Neural cell (in vitro differentiated cells): ENCODE results near the gene ORC6. TPM values are rescaled to one million over a fixed set of nuclear protein-coding genes. Genes with fewer than 3 reads are reported as not detected.

Source experiments
- H2AFZ ChIP-seq: fragments of 200-600, 300-800 bp; sonication (generic), shearing (Covaris generic); 2 replicates; pipeline ENCODE4 v1.6.0; 2014; ENCODE audit warnings: low read depth, mild to moderate bottlenecking, antibody characterized with exemption, low read length, moderate library complexity
- H3F3A ChIP-seq: fragments of 200-600 bp; shearing (Covaris generic); 2 replicates; pipeline ENCODE4 v1.6.1; 2016; ENCODE audit warnings: mild to moderate bottlenecking, moderate library complexity, mixed read lengths, antibody characterized with exemption, low read length; ENCODE audit not compliant: insufficient read depth, poor library complexity, severe bottlenecking
- H3K27ac ChIP-seq: fragments of 200-600, 300-800 bp; sonication (generic), shearing (Covaris generic); 2 replicates; pipeline ENCODE4 v1.5.1; 2014; ENCODE audit warnings: mild to moderate bottlenecking, low read length, moderate library complexity
- H3K27me3 ChIP-seq: fragments of 300-800, 200-600 bp; sonication (generic), shearing (Covaris generic); 2 replicates; pipeline ENCODE4 v1.6.0; 2014; ENCODE audit warnings: mild to moderate bottlenecking, low read depth, low read length, moderate library complexity; ENCODE audit not compliant: insufficient read depth
- H3K36me3 ChIP-seq: fragments of 300-800, 200-600 bp; sonication (generic), shearing (Covaris generic); 2 replicates; pipeline ENCODE4 v1.5.1; 2014; ENCODE audit warnings: mild to moderate bottlenecking, antibody characterized with exemption, low read length, moderate library complexity; ENCODE audit not compliant: insufficient read depth
- H3K4me2 ChIP-seq: fragments of 300-800, 200-600 bp; sonication (generic), shearing (Covaris generic); 2 replicates; pipeline ENCODE4 v1.6.0; 2014; ENCODE audit warnings: mild to moderate bottlenecking, low read length
- H3K4me3 ChIP-seq: fragments of 300-800, 200-600 bp; sonication (generic), shearing (Covaris generic); 2 replicates; pipeline ENCODE4 v1.5.1; 2014; ENCODE audit warnings: mild to moderate bottlenecking, low read length, moderate library complexity
- H3K79me2 ChIP-seq: fragments of 200-600 bp; shearing (Covaris generic); replicated peaks from 2 replicates; pipeline ENCODE4 v1.6.0; 2014; ENCODE audit warnings: mild to moderate bottlenecking, low read length, moderate library complexity; ENCODE audit not compliant: insufficient read depth
- H3K9ac ChIP-seq: fragments of 300-800, 200-600 bp; sonication (generic), shearing (Covaris generic); 2 replicates; pipeline ENCODE4 v1.6.1; 2016; ENCODE audit warnings: mild to moderate bottlenecking, low read length, mixed read lengths
- H3K9me2 ChIP-seq: fragments of 200-600 bp; shearing (Covaris generic); 2 replicates; pipeline ENCODE4 v1.6.1; 2016; ENCODE audit warnings: mild to moderate bottlenecking, low read length, mixed read lengths; ENCODE audit not compliant: insufficient read depth
- H3K9me3 ChIP-seq: fragments of 200-600, 300-800 bp; sonication (generic), shearing (Covaris generic); 2 replicates; pipeline ENCODE4 v1.6.1; 2016; ENCODE audit warnings: mild to moderate bottlenecking, mixed run types, low read length, moderate library complexity, mixed read lengths
- H4K20me1 ChIP-seq: fragments of 200-600 bp; shearing (Covaris generic); 2 replicates; pipeline ENCODE4 v1.6.1; 2016; ENCODE audit warnings: mild to moderate bottlenecking, mixed run types; ENCODE audit not compliant: insufficient read depth
- EP300 ChIP-seq: fragments of 450-650 bp; conservative IDR thresholded peaks from 2 replicates; pipeline ENCODE4 v1.6.1; 2014; ENCODE audit warnings: antibody characterized with exemption, mild to moderate bottlenecking, moderate library complexity; ENCODE audit not compliant: poor library complexity, severe bottlenecking
- EZH2 ChIP-seq: fragments of 200-600, 300-800 bp; shearing (Covaris generic), sonication (generic); IDR thresholded peaks from 2 replicates; pipeline ENCODE4 v1.6.1; 2014; ENCODE audit warnings: antibody characterized with exemption, low read length, borderline replicate concordance, mild to moderate bottlenecking; ENCODE audit not compliant: insufficient read depth, poor library complexity, severe bottlenecking
- MXI1 ChIP-seq: fragments of 450-650 bp; conservative IDR thresholded peaks from 2 replicates; pipeline ENCODE4 v1.6.1; 2014; ENCODE audit warnings: antibody characterized with exemption, mild to moderate bottlenecking; ENCODE audit not compliant: poor library complexity, severe bottlenecking
- POLR2AphosphoS5 ChIP-seq: IDR thresholded peaks from 2 replicates; pipeline ENCODE4 v1.6.1; 2012
- RAD21 ChIP-seq: fragments of 450-650 bp; conservative IDR thresholded peaks from 2 replicates; pipeline ENCODE4 v1.6.1; 2014; ENCODE audit warnings: antibody characterized with exemption, mild to moderate bottlenecking, moderate library complexity
- SMC3 ChIP-seq: fragments of 450-650 bp; conservative IDR thresholded peaks from 2 replicates; pipeline ENCODE4 v1.6.1; 2014; ENCODE audit warnings: antibody characterized with exemption, mild to moderate bottlenecking, moderate library complexity; ENCODE audit not compliant: poor library complexity
- polyA plus RNA-seq: library from polyadenylated mRNA; depleted of rRNA; stranded (reverse); fragments of >200 nt; gene quantifications from 2 replicates; pipeline ENCODE4 v1.2.3, GENCODE V29; 2014
- TF ChIP-seq, protein P1 (sequence below): IDR thresholded peaks from 2 replicates; pipeline ENCODE4 v1.6.1; 2012; ENCODE audit warnings: borderline replicate concordance
- TF ChIP-seq, protein P2 (sequence below): fragments of 450-650 bp; IDR thresholded peaks from 2 replicates; pipeline ENCODE4 v1.5.1; 2014; ENCODE audit warnings: antibody characterized with exemption, mild to moderate bottlenecking, moderate library complexity; ENCODE audit not compliant: poor library complexity, severe bottlenecking

Gene ORC6
- polyA plus RNA-seq, 1 donor from 2014 or later = 26.8 TPM

DNA sequence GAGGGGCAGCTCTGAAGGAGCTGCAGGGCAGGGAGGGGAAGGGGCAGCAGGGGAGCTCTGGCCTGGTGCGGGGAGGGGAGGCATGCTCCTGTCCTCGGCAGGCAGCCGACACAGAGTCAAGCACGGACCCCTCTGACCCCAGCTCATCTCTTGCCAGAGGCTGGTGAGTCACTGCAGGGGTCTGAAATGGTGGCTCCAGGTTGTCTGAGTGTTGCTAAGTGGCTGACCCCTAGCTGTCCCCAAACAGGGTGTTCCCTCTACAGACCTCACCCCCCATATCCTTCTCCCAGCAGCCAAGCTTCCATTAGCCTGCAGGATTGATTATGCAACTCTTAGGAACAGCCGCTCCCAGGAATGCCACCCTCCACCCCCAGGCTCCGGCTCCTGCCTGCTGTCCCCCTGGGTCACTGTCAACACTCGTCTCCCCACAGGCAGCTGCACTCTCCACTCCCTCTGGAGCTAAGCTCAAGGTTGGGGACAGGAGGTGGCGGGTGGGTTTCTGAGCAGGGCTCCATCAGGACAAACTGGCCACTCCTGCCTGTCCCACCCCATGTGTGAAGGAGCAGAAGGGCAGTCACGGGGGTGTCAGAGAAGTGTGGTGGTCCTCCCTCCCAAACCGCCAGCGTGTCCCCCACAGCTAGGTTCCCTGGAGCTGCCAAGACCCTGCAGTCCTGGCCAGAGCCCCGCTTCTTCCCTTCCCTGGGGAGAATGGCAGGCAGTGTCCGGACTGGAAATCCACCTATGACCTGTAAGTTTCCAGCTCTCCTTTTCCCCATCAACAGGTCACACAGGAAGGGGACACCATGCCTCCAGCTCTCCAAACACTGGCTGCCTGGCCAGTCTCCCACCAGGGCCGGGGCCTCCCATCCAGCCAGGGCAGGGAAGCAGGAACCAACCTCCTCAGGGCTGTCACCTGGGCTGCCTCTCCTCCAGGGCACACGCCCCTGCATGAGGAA is 57.6 kb downstream of the ORC6 start:
- no peak overlapping the region for H3K4me2 ChIP-seq
- H2AFZ ChIP-seq = no peak overlapping the region
- H3K36me3 ChIP-seq = no peaks in the 10 kb centered on the region
- no peaks in the 10 kb centered on the region for H3F3A ChIP-seq
- H3K79me2 ChIP-seq = no peaks in the 10 kb centered on the region
- no peak overlapping the region for H3K4me3 ChIP-seq
- no peaks in the 10 kb centered on the region for H3K9me3 ChIP-seq
- no peaks in the 10 kb centered on the region for H3K27me3 ChIP-seq
- no peaks in the 10 kb centered on the region for H3K9me2 ChIP-seq
- no peaks in the 10 kb centered on the region for H4K20me1 ChIP-seq
- H3K9ac ChIP-seq = no peak overlapping the region
- TF ChIP-seq RAD21 (no peak), SMC3 (no peak), POLR2AphosphoS5 (no peak), EP300 (no peak), MXI1 (no peak), EZH2 (no peak)
- TF ChIP-seq, protein P1, sequence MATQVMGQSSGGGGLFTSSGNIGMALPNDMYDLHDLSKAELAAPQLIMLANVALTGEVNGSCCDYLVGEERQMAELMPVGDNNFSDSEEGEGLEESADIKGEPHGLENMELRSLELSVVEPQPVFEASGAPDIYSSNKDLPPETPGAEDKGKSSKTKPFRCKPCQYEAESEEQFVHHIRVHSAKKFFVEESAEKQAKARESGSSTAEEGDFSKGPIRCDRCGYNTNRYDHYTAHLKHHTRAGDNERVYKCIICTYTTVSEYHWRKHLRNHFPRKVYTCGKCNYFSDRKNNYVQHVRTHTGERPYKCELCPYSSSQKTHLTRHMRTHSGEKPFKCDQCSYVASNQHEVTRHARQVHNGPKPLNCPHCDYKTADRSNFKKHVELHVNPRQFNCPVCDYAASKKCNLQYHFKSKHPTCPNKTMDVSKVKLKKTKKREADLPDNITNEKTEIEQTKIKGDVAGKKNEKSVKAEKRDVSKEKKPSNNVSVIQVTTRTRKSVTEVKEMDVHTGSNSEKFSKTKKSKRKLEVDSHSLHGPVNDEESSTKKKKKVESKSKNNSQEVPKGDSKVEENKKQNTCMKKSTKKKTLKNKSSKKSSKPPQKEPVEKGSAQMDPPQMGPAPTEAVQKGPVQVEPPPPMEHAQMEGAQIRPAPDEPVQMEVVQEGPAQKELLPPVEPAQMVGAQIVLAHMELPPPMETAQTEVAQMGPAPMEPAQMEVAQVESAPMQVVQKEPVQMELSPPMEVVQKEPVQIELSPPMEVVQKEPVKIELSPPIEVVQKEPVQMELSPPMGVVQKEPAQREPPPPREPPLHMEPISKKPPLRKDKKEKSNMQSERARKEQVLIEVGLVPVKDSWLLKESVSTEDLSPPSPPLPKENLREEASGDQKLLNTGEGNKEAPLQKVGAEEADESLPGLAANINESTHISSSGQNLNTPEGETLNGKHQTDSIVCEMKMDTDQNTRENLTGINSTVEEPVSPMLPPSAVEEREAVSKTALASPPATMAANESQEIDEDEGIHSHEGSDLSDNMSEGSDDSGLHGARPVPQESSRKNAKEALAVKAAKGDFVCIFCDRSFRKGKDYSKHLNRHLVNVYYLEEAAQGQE = no peak
- TF ChIP-seq, protein P2, sequence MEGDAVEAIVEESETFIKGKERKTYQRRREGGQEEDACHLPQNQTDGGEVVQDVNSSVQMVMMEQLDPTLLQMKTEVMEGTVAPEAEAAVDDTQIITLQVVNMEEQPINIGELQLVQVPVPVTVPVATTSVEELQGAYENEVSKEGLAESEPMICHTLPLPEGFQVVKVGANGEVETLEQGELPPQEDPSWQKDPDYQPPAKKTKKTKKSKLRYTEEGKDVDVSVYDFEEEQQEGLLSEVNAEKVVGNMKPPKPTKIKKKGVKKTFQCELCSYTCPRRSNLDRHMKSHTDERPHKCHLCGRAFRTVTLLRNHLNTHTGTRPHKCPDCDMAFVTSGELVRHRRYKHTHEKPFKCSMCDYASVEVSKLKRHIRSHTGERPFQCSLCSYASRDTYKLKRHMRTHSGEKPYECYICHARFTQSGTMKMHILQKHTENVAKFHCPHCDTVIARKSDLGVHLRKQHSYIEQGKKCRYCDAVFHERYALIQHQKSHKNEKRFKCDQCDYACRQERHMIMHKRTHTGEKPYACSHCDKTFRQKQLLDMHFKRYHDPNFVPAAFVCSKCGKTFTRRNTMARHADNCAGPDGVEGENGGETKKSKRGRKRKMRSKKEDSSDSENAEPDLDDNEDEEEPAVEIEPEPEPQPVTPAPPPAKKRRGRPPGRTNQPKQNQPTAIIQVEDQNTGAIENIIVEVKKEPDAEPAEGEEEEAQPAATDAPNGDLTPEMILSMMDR = no peak
- no peak overlapping the region for H3K27ac ChIP-seq

Other genes starting within 250 kb of the ORC6 start
- gene SHCBP1, start 68.3 kb upstream of the ORC6 start, polyA plus RNA-seq = 0.54 and 1.1 TPM in 2 replicates
- 155 and 157 TPM in 2 replicates for gene VPS35, start 481 bp upstream of the ORC6 start, polyA plus RNA-seq
- gene MYLK3, start 58.7 kb downstream of the ORC6 start, polyA plus RNA-seq = 0.07 TPM in 1 of 2 replicates, not detected in the other
- gene C16orf87, start 141.5 kb downstream of the ORC6 start, polyA plus RNA-seq = 24.5 and 27.5 TPM in 2 replicates
- 23.9 and 27.3 TPM in 2 replicates for gene GPT2, start 194.7 kb downstream of the ORC6 start, polyA plus RNA-seq